Thymus (tissue), 11 donors: ENCODE measurements around the gene KLHDC8A. TPM values are rescaled to one million over a fixed set of nuclear protein-coding genes. Genes with fewer than 3 reads are reported as not detected.

Experiments
- DNase-seq, 9 donors: peaks; one replicate each; pipeline ENCODE4 v3.0.0-alpha.2; 2013; ENCODE audit warnings: low spot score in 9 of 9, low read depth in 6 of 9, missing footprints in 1 of 9
- H3K27ac ChIP-seq, 2 donors: one replicate each; pipeline ENCODE4 v1.5.1; 2013; ENCODE audit warnings: control low read depth in 1 of 2, low read depth in 1 of 2, low read length in 1 of 2, mild to moderate bottlenecking in 1 of 2, moderate library complexity in 1 of 2
- H3K27me3 ChIP-seq, 2 donors: one replicate each; pipeline ENCODE4 v1.5.1; 2013; ENCODE audit warnings: low read length in 1 of 2; ENCODE audit not compliant: control insufficient read depth in 2 of 2, insufficient read depth in 1 of 2
- H3K36me3 ChIP-seq, 2 donors: one replicate each; pipeline ENCODE4 v1.5.1; 2013; ENCODE audit warnings: low read length in 1 of 2, mild to moderate bottlenecking in 1 of 2, moderate library complexity in 1 of 2; ENCODE audit not compliant: control insufficient read depth in 2 of 2, insufficient read depth in 2 of 2
- H3K4me1 ChIP-seq, 2 donors: one replicate each; pipeline ENCODE4 v1.5.1; 2013; ENCODE audit warnings: low read length in 2 of 2; ENCODE audit not compliant: control insufficient read depth in 2 of 2, insufficient read depth in 2 of 2
- H3K4me3 ChIP-seq, 2 donors: one replicate each; pipeline ENCODE4 v1.5.1; 2013; ENCODE audit warnings: low read length in 2 of 2, control low read depth in 1 of 2, mild to moderate bottlenecking in 1 of 2
- H3K9me3 ChIP-seq, 2 donors: one replicate each; pipeline ENCODE4 v1.5.1; 2013; ENCODE audit warnings: low read length in 1 of 2, mild to moderate bottlenecking in 1 of 2; ENCODE audit not compliant: control insufficient read depth in 2 of 2, insufficient read depth in 1 of 2
- WGBS: extraction: QIAGEN DNeasy Blood & Tissue Kit; methylation state at CpG from one replicate; pipeline ENCODE4 v1.1.7; 2013; 5-methylcytosine and 5-hydroxymethylcytosine counted together
- polyA plus RNA-seq: library from polyadenylated mRNA; stranded (reverse); fragments of 200-250 nt; gene quantifications from one replicate; pipeline ENCODE4 v1.2.3, GENCODE V29; 2013
- total RNA-seq: library from RNA; stranded (reverse); fragments of 120-200 nt; gene quantifications from one replicate; pipeline ENCODE4 v1.2.4, GENCODE V29; 2013
- donor health status: healthy.

Gene KLHDC8A
- total and polyA plus RNA-seq, 2 donors, result 0.19 to 0.50 TPM

DNA sequence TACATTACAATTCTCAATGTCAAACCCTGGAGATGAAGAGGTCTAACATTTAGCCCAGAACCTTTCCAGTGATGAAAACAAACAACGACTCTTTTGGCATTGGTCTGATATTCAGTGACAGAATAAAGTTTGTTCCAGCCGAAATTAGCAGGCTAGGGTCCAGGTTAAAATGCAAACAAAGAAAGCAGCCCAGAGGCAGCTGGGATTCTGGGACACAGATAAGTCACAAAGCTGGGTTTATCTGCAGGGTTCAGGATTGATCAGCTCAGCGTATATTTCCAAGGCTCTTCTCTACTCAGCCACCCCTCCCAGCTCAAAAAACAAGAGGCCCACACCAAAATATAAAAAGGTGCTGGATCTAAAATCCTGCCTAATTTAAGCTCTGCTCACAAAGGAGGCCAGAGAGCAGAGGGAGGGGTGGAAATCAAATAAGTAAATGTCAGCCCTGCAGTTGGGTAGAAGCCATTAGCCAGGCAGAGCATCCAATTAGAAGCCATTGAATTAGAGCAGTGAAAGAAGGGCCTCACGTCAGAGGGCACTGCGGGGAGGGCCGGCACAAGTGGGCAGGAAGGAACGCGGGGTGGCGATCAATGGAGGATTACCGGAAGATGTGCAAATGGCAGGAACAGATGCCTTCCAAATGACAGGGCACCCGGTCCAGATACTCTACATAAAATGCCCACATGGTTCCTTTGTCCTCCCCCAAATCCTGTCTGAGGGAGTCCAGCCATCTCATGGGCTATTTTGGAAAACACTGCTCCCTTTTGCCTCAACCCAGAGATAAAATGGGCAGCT lies 3.2 kb upstream of the KLHDC8A start:
- WGBS, result 84% methylated on average over 11 of the region's 11 CpGs
- Histone ChIP-seq H3K27me3 (peaks cover 0 to 42% of the 10 kb centered on the region in 2 donors), H3K4me3 (no peak overlapping the region), H3K27ac (no peak overlapping the region), H3K4me1 (no peaks in the 10 kb centered on the region), H3K9me3 (no peaks in the 10 kb centered on the region), H3K36me3 (no peaks in the 10 kb centered on the region)
- no peak for DNase-seq

GRCh38 chr1:205358579-205358978 lies 1.9 kb upstream of the KLHDC8A start:
- H3K27ac ChIP-seq, result no peak overlapping the region
- DNase-seq, result no peak
- H3K36me3 ChIP-seq, result no peaks in the 10 kb centered on the region
- no peak overlapping the region for H3K4me3 ChIP-seq
- H3K27me3 ChIP-seq, result peaks cover 0 to 44% of the 10 kb centered on the region in 2 donors
- H3K4me1 ChIP-seq, result no peaks in the 10 kb centered on the region
- no peaks in the 10 kb centered on the region for H3K9me3 ChIP-seq

DNA sequence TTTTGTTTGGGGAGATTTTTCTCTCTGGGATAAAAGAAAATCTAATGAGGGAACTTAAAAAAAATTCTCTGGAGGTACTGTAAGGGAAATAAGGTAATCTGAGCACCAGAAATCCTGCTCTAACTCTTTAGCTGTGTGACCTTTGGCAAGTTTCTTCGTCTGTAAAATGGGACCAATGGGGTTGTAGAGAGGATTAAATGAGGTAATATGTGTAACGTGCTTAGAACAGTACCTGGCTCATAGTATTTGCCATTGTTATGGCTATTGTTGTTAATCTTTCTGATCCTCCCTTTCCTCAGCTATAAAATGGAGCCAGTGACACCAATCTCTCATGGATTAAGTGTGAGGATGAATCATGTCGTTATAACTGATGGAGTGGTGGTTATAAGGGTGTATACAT lies 845 bp upstream of the KLHDC8A start:
- Histone ChIP-seq H3K27me3 (peaks cover 0 to 44% of the 10 kb centered on the region in 2 donors), H3K36me3 (no peaks in the 10 kb centered on the region), H3K27ac (no peak overlapping the region), H3K4me1 (no peaks in the 10 kb centered on the region), H3K4me3 (no peak overlapping the region), H3K9me3 (no peaks in the 10 kb centered on the region)
- no peak for DNase-seq
- WGBS, result 92% methylated on average over 3 of the region's 3 CpGs

DNA sequence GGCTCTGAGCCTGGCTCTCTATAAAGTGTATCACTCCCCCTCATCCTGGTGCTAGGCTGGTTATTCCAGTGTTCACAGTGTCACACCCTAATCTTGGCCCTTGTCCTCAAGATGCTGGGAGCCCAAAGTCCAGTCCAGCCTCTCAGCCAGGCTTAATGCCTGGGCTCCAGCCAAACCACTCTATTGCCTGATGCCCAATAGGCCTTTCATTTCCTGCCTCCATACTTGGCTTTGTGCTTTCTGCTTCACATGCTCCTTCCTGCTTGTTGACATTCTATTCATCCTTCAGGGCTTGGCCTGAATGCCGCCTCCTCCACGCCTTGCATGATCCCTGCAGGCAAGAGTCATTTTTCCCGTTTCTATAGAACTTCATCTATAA lies 1.7 kb downstream of the KLHDC8A start:
- H3K27ac ChIP-seq, result no peak overlapping the region
- H3K4me1 ChIP-seq, result no peaks in the 10 kb centered on the region
- H3K4me3 ChIP-seq, result no peak overlapping the region
- H3K9me3 ChIP-seq, result no peaks in the 10 kb centered on the region
- DNase-seq, result no peak
- no peaks in the 10 kb centered on the region for H3K36me3 ChIP-seq
- WGBS, result 98% methylated on average over 3 of the region's 3 CpGs
- peaks cover 0 to 44% of the 10 kb centered on the region in 2 donors for H3K27me3 ChIP-seq

DNA sequence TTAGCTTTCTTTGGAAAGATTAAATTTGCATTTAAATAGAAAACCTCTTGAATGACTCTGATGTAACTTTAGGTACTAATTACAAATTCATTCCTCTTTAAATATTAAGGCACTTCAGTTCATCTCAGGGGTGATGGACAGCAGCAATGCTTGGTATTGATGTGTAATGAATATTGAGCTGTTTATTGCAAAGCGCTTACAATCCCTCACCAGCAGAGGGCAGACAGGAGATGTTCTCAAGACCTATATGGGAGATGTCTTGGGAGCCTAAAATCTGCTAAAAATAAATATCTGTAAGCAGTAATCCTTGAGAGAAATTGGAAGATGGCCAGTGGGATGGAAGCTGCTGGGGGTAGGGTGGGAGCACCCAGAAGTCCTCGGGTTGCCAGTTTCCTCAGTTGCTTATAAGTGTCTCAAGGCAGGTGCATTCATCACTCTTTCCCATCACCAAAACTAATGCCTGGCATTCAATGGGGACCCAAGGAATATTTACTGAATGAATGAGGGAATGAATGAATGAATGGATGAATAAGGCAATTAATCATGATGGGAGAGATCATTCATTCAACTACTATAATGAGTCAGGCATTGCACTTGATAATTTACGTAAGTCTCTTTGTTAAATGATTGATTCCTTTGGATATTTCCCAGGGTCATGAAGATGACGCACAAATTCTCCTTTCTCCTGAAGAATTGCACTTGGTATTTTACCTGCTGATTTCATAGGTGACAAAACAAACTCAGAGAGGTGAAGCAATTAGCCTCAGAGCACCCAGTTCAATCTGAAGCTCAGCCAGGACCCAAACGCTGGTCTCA lies 2.3 kb downstream of the KLHDC8A start:
- Histone ChIP-seq H3K4me3 (no peak overlapping the region), H3K4me1 (no peaks in the 10 kb centered on the region), H3K36me3 (no peaks in the 10 kb centered on the region), H3K27me3 (peaks cover 0 to 44% of the 10 kb centered on the region in 2 donors), H3K27ac (no peak overlapping the region), H3K9me3 (no peaks in the 10 kb centered on the region)
- WGBS, result 50% methylated on average over 5 of the region's 5 CpGs
- DNase-seq, result peak; percentile 8 to 68 (median 35)

DNA sequence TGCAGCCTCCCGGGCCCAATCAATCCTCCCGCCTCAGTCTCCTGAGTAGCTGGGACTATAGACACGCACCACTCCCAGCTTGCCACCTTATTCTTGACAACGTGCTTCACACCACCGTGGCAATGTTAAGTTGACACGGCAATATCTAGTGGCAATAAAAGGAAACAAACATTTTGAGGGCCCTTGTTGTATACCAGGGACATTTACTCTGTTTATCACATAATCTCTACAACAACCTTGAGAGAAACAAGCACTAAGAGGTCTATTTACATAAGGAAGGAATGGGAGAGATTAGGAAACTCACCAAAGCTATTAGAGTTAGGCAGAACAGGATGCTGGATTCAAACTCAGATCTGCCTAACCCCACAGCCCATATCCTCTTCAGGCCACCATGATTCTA lies 3.1 kb downstream of the KLHDC8A start:
- Histone ChIP-seq H3K4me3 (no peak overlapping the region), H3K27ac (no peak overlapping the region), H3K36me3 (no peaks in the 10 kb centered on the region), H3K9me3 (no peaks in the 10 kb centered on the region), H3K27me3 (peaks cover 0 to 48% of the 10 kb centered on the region in 2 donors), H3K4me1 (no peaks in the 10 kb centered on the region)
- WGBS, result 96% methylated on average over 6 of the region's 6 CpGs
- no peak for DNase-seq

DNA sequence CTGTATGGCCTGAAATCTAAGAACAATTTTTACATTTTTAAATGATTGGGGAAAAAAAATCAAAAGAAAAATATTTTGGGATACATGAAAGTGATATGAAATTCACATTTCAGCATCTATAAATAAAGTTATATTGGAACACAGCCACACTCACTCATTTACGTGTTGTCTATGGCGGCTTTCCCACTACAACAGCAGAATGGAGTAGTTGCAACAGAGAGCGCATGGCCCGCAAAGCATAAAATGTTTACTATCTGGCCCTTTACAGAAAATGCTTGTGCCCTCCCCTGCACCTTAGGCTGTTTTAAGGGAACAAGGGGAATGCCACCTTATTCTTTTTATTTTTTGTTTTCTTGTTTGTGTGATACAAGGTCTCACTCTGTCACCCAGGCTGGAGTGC lies 3.5 kb downstream of the KLHDC8A start:
- no peak for DNase-seq
- Histone ChIP-seq H3K4me1 (no peaks in the 10 kb centered on the region), H3K9me3 (no peaks in the 10 kb centered on the region), H3K4me3 (no peak overlapping the region), H3K36me3 (no peaks in the 10 kb centered on the region), H3K27me3 (peaks cover 0 to 47% of the 10 kb centered on the region in 2 donors), H3K27ac (no peak overlapping the region)
- WGBS, result 97% methylated on average over 4 of the region's 4 CpGs

DNA sequence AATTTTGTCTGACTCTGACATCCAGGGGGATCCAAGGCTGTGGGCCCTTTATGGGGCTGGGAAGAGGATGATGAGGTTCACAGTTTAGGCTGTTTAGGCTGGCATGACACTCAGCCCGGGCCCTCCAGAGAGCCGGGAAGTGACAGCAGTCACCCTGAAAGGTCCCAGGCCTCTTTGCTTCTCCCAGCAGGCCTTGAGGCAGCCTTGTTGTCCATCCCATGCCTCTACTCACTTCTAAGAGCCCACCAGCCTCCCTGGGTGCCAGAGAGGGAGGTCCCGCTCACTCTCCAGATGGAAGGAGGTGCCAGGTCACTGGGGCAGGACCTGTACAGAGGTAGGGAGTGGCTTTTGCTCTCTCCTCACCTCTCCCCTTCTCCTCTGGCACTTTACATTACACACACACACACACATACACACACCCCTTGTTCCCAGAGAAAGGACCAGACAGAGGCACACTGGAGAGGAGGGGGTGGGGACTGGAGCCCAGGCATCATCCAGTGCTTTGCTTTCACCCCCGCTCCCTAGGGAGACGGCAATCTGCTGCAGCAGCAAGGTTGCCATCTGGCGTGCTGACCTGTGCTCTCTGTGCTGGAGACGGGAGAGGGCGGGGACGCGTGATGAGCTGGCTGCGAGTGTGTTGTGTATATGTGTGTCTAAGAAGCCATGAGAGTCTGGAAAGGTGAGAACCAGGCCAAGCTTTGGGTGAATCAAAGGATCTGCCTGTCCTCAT lies 4.6 kb downstream of the KLHDC8A start:
- Histone ChIP-seq H3K4me3 (no peak overlapping the region), H3K9me3 (no peaks in the 10 kb centered on the region), H3K27me3 (peaks cover 0 to 54% of the 10 kb centered on the region in 2 donors), H3K27ac (no peak overlapping the region), H3K36me3 (no peaks in the 10 kb centered on the region), H3K4me1 (no peaks in the 10 kb centered on the region)
- no peak for DNase-seq
- 94% methylated on average over 11 of the region's 11 CpGs for WGBS

DNA sequence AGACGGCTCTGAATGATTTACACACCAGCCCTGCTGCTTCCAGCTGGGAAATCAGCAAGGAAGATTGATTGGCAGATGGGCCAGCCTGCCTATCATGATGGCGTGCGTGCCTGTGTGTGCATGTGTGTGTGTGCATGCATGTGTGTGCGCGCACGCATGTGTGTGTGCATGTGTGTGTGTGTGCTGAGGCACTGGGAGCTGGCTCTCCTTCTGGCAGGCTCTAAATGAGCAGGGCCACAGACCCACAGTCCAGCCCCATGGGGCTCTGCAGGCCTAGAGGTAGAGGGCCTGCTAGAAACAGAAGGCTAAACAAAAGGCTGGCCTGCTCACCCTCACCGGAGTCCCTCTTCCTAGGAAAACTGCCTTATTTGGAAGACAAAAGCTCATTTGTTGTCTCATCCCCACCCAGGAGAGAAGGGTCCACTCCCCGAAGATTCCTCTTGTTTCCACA lies 6.0 kb downstream of the KLHDC8A start:
- Histone ChIP-seq H3K9me3 (no peaks in the 10 kb centered on the region), H3K27me3 (peaks cover 6 to 56% of the 10 kb centered on the region in 2 donors), H3K4me3 (no peak overlapping the region), H3K36me3 (no peaks in the 10 kb centered on the region), H3K4me1 (no peaks in the 10 kb centered on the region), H3K27ac (no peak overlapping the region)
- WGBS, result 83% methylated on average over 8 of the region's 8 CpGs
- DNase-seq, result no peak
